SK-N-SH (cell line): ENCODE results near the gene NCOA5. TPM values are rescaled to one million over a fixed set of nuclear protein-coding genes. Genes with fewer than 3 reads are reported as not detected.

Experiments used
- CTCF ChIA-PET: fragments of 300-600, 350-600 bp; formaldehyde crosslinking; extraction: SDS; loops from one replicate; lab custom pipeline; 2021; lab: Yijun Ruan, JAX
- POLR2A ChIA-PET: fragments of 350-600 bp; sonication (Branson Sonifier 250); formaldehyde crosslinking; extraction: SDS; loops from one replicate; lab custom pipeline; 2020; ENCODE audit warnings: antibody characterized with exemption, inconsistent platforms; lab: Yijun Ruan, JAX
- DNase-seq: peaks from one replicate; pipeline ENCODE4 v3.0.0; 2012
- H2AFZ ChIP-seq: fragments of 200-600 bp; sonication (generic); 2 replicates; pipeline ENCODE4 v1.8.1; 2016; ENCODE audit warnings: antibody characterized with exemption, mild to moderate bottlenecking, low read depth
- H3F3A ChIP-seq: fragments of 200-600 bp; sonication (generic); replicated peaks from 2 replicates; pipeline ENCODE3; 2016; ENCODE audit warnings: antibody characterized with exemption, mild to moderate bottlenecking; ENCODE audit not compliant: insufficient read depth
- H3K27ac ChIP-seq, 2 experiments: fragments of 200-500 bp in 1 of 2; fragments of 200-600 bp in 1 of 2; sonication (Bioruptor generic) in 1 of 2; sonication (generic), shearing (Covaris generic) in 1 of 2; 2 replicates each; pipeline versions ENCODE4 v1.5.1 to v1.6.1; 2014 to 2016; ENCODE audit warnings: low read depth in 2 of 2, inconsistent platforms in 1 of 2, low read length in 1 of 2, mild to moderate bottlenecking in 1 of 2, mixed read lengths in 1 of 2
- H3K27me3 ChIP-seq: fragments of 200-600 bp; sonication (generic), shearing (Covaris generic); 2 replicates; pipeline ENCODE4 v1.6.1; 2016; ENCODE audit warnings: mixed run types; ENCODE audit not compliant: insufficient read depth
- H3K36me3 ChIP-seq, 2 experiments: fragments of 200-500 bp in 1 of 2; fragments of 200-600 bp in 1 of 2; sonication (Bioruptor generic) in 1 of 2; sonication (generic) in 1 of 2; replicated peaks in 1 of 2; 2 replicates each; pipeline versions ENCODE3 to v1.5.1; 2014 to 2016; ENCODE audit warnings: low read length in 1 of 2, mild to moderate bottlenecking in 1 of 2; ENCODE audit not compliant: insufficient read depth in 2 of 2, control insufficient read depth in 1 of 2
- H3K4me1 ChIP-seq, 2 experiments: fragments of 200-500 bp in 1 of 2; fragments of 200-600 bp in 1 of 2; sonication (Bioruptor generic) in 1 of 2; sonication (generic), shearing (Covaris generic) in 1 of 2; 2 replicates each; pipeline versions ENCODE4 v1.5.1 to v1.6.1; 2014 to 2016; ENCODE audit warnings: low read depth in 1 of 2, low read length in 1 of 2, mixed run types in 1 of 2; ENCODE audit not compliant: insufficient read depth in 2 of 2, control insufficient read depth in 1 of 2
- H3K4me2 ChIP-seq: fragments of 200-600 bp; sonication (generic), shearing (Covaris generic); 2 replicates; pipeline ENCODE4 v1.6.1; 2017; ENCODE audit warnings: mixed run types
- H3K4me3 ChIP-seq, 2 experiments: fragments of 200-500 bp in 1 of 2; fragments of 200-600 bp in 1 of 2; sonication (Bioruptor generic) in 1 of 2; sonication (generic), shearing (Covaris generic) in 1 of 2; 2 replicates each; pipeline versions ENCODE4 v1.5.1 to v1.8.1; 2014 to 2016; ENCODE audit warnings: low read depth in 2 of 2, inconsistent platforms in 1 of 2, low read length in 1 of 2, mild to moderate bottlenecking in 1 of 2, mixed read lengths in 1 of 2, moderate library complexity in 1 of 2
- H3K79me2 ChIP-seq: fragments of 200-600 bp; sonication (generic); 2 replicates; pipeline ENCODE4 v1.8.1; 2017; ENCODE audit warnings: mild to moderate bottlenecking; ENCODE audit not compliant: insufficient read depth
- H3K9ac ChIP-seq: fragments of 200-600 bp; sonication (generic); 2 replicates; pipeline ENCODE4 v1.6.1; 2017; ENCODE audit warnings: mixed run types
- H3K9me2 ChIP-seq: fragments of 200-600 bp; sonication (generic); 2 replicates; pipeline ENCODE4 v1.6.1; 2017; ENCODE audit warnings: mixed run types
- H3K9me3 ChIP-seq: fragments of 200-600 bp; sonication (generic); 2 replicates; pipeline ENCODE4 v1.6.1; 2017; ENCODE audit warnings: mixed run types, mild to moderate bottlenecking, moderate library complexity
- H4K20me1 ChIP-seq: fragments of 200-600 bp; sonication (generic); 2 replicates; pipeline ENCODE4 v1.6.1; 2017; ENCODE audit warnings: mild to moderate bottlenecking, mixed run types; ENCODE audit not compliant: insufficient read depth
- CHD2 ChIP-seq: fragments of 150-350 bp; IDR thresholded peaks from 2 replicates; pipeline ENCODE4 v1.6.1; 2018; ENCODE audit warnings: low read length; ENCODE audit not compliant: partially characterized antibody
- CTCF ChIP-seq: fragments of 200-600 bp; sonication (generic); IDR thresholded peaks from 2 replicates; pipeline ENCODE4 v1.6.1; 2017; ENCODE audit warnings: antibody characterized with exemption, mild to moderate bottlenecking, moderate library complexity
- ELF1 ChIP-seq: IDR thresholded peaks from 2 replicates; pipeline ENCODE4 v1.4.0; 2012
- EP300 ChIP-seq, 2 experiments: IDR thresholded peaks; 2 replicates each; pipeline versions ENCODE4 v1.4.0 to v1.6.1; 2012; ENCODE audit warnings: borderline replicate concordance in 1 of 2, low read depth in 1 of 2, low read length in 1 of 2
- FOXJ3 ChIP-seq: sonication (generic); formaldehyde crosslinking; IDR thresholded peaks from 2 replicates; pipeline ENCODE4 v1.5.1; 2020; ENCODE audit warnings: mild to moderate bottlenecking, missing genetic modification reagents
- FOXM1 ChIP-seq: IDR thresholded peaks from 2 replicates; pipeline ENCODE4 v1.4.0; 2012; ENCODE audit warnings: low read depth, mild to moderate bottlenecking
- GABPA ChIP-seq: IDR thresholded peaks from 2 replicates; pipeline ENCODE4 v1.4.0; 2012; ENCODE audit warnings: low read depth, mild to moderate bottlenecking
- GATA2 ChIP-seq: sonication (generic); formaldehyde crosslinking; IDR thresholded peaks from 2 replicates; pipeline ENCODE4 v1.5.0; 2020; ENCODE audit warnings: mild to moderate bottlenecking, missing genetic modification reagents
- JUND ChIP-seq: IDR thresholded peaks from 2 replicates; pipeline ENCODE4 v1.4.0; 2012
- MEF2A ChIP-seq: IDR thresholded peaks from 2 replicates; pipeline ENCODE4 v1.4.0; 2012; ENCODE audit warnings: low read depth, borderline replicate concordance
- MXI1 ChIP-seq: IDR thresholded peaks from 2 replicates; pipeline ENCODE4 v1.6.1; 2012; ENCODE audit warnings: mild to moderate bottlenecking, low read depth, low read length, improper control_type of control experiment
- POLR2AphosphoS5 ChIP-seq: IDR thresholded peaks from 2 replicates; pipeline ENCODE4 v1.6.1; 2012; ENCODE audit warnings: low read depth, low read length
- RAD21 ChIP-seq: IDR thresholded peaks from 2 replicates; pipeline ENCODE4 v1.6.1; 2012; ENCODE audit warnings: mild to moderate bottlenecking, low read length
- REST ChIP-seq: IDR thresholded peaks from 2 replicates; pipeline ENCODE4 v1.6.1; 2012; ENCODE audit warnings: mild to moderate bottlenecking, low read depth, low read length, moderate library complexity
- RFX5 ChIP-seq: IDR thresholded peaks from 2 replicates; pipeline ENCODE4 v1.6.1; 2012; ENCODE audit warnings: mild to moderate bottlenecking, improper control_type of control experiment, low read length
- TAF1 ChIP-seq: IDR thresholded peaks from 2 replicates; pipeline ENCODE4 v1.6.1; 2012; ENCODE audit warnings: low read depth, mild to moderate bottlenecking, low read length, moderate library complexity, borderline replicate concordance
- TCF12 ChIP-seq: IDR thresholded peaks from 2 replicates; pipeline ENCODE4 v1.4.0; 2012
- TEAD4 ChIP-seq: IDR thresholded peaks from 2 replicates; pipeline ENCODE4 v1.4.0; 2012; ENCODE audit warnings: mild to moderate bottlenecking, borderline replicate concordance; ENCODE audit not compliant: insufficient read depth
- USF2 ChIP-seq: fragments of 150-350 bp; IDR thresholded peaks from 2 replicates; pipeline ENCODE4 v1.6.1; 2017; ENCODE audit warnings: antibody characterized with exemption, low read length, low read depth, borderline replicate concordance
- WGBS: methylation state at CpG from one replicate; pipeline ENCODE4 v1.1.6; 2017; ENCODE audit warnings: low lambda C conversion rate; 5-methylcytosine and 5-hydroxymethylcytosine counted together
- polyA plus RNA-seq, 3 experiments: library from polyadenylated mRNA; depleted of rRNA; stranded (reverse); fragments of >200 nt; gene quantifications; 2 replicates each; pipeline ENCODE4 v1.2.3, GENCODE V29; 2012
- TF ChIP-seq, protein P1 (sequence below): fragments of 150-350 bp; IDR thresholded peaks from 2 replicates; pipeline ENCODE4 v1.6.1; 2016; ENCODE audit warnings: mild to moderate bottlenecking, low read depth, low read length

The NCOA5 gene
- polyA plus RNA-seq, 1 of the 3 experiments (the other 2 are of a cell fraction), result 20.4 TPM

GRCh38 chr20:46073443-46073842 lies 16.3 kb downstream of the NCOA5 start:
- Histone ChIP-seq H3K4me2 (no peak overlapping the region), H3K9ac (no peak overlapping the region), H3K9me2 (no peaks in the 10 kb centered on the region), H3K4me3 (no peak overlapping the region), H4K20me1 (peaks cover 73% of the 10 kb centered on the region), H2AFZ (no peak overlapping the region), H3K27me3 (no peaks in the 10 kb centered on the region), H3F3A (no peaks in the 10 kb centered on the region), H3K36me3 (peaks cover 36 to 57% of the 10 kb centered on the region in 2 experiments), H3K27ac (no peak overlapping the region), H3K4me1 (0 out of 4 replicates have a peak, but pooled peaks cover 0 to 7% of the 10 kb centered on the region in 2 experiments), H3K9me3 (no peaks in the 10 kb centered on the region), H3K79me2 (peaks cover 61% of the 10 kb centered on the region)
- WGBS, result 86% methylated on average over 3 of the region's 3 CpGs
- CTCF ChIA-PET, result interaction anchor here (0.9 kb wide), 1 partner anchor 59 kb away, joined by 4 read pairs; no protein-coding TSS in a partner anchor
- TF ChIP-seq GATA2 (no peak), POLR2AphosphoS5 (no peak), TEAD4 (no peak), USF2 (no peak), CTCF (no peak), FOXM1 (no peak), RFX5 (no peak), CHD2 (no peak), ELF1 (no peak), FOXJ3 (no peak), REST (no peak), TCF12 (no peak), TAF1 (no peak), MXI1 (no peak), GABPA (no peak), RAD21 (no peak), EP300 (IDR thresholded peaks at IDR 0.05; ENCODE audit: borderline replicate concordance in 1 of 2, low read depth in 1 of 2, low read length in 1 of 2) (no peak), MEF2A (no peak), JUND (no peak)
- TF ChIP-seq, protein P1, sequence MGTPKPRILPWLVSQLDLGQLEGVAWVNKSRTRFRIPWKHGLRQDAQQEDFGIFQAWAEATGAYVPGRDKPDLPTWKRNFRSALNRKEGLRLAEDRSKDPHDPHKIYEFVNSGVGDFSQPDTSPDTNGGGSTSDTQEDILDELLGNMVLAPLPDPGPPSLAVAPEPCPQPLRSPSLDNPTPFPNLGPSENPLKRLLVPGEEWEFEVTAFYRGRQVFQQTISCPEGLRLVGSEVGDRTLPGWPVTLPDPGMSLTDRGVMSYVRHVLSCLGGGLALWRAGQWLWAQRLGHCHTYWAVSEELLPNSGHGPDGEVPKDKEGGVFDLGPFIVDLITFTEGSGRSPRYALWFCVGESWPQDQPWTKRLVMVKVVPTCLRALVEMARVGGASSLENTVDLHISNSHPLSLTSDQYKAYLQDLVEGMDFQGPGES, result no peak
- no peak for DNase-seq
- POLR2A ChIA-PET, result no interaction called here
